Measurements from ENCODE around the gene TUBB3. TPM values are rescaled to one million over a fixed set of nuclear protein-coding genes. Genes with fewer than 3 reads are reported as not detected.
"Not testable (repeated sequence)": the region's sequence is repeated elsewhere in the genome, so short reads cannot be mapped to it uniquely, and the experiment has no call there.

Gene TUBB3
- total RNA-seq, 4 donors from 2014 or later = 1.9 to 7.4 (median 3.9) TPM

GRCh38 chr16:89913408-89914387 lies 9.4 kb upstream of the TUBB3 start:
- TF ChIP-seq POLR2A (IDR thresholded peaks at IDR 0.05) (no peak), CTCF (IDR thresholded peaks at IDR 0.05) (no peak)
- WGBS, 2 donors = 73 to 79% methylated on average over 28 to 30 of the region's 30 CpGs
- intact Hi-C loops (cut with DNase I; ENCODE audit: low total_unique reads) = no loop called here
- no peak overlapping the region for H3K4me3 ChIP-seq (ENCODE audit: low read depth, poor library complexity, severe bottlenecking)
- no peak for DNase-seq (ENCODE audit: low spot score in 2 of 2)

GRCh38 chr16:89914642-89915285 lies 8.4 kb upstream of the TUBB3 start:
- H3K4me3 ChIP-seq (ENCODE audit: low read depth, poor library complexity, severe bottlenecking); DNase-seq (ENCODE audit: low spot score in 2 of 2); intact Hi-C loops (cut with DNase I; ENCODE audit: low total_unique reads): not testable (repeated sequence)
- WGBS, 2 donors = 50 to 58% methylated on average over 10 to 11 of the region's 11 CpGs

- 65 to 68% methylated on average over 27 to 40 of the region's 40 CpGs for WGBS, 2 donors
- H3K4me3 ChIP-seq (ENCODE audit: low read depth, poor library complexity, severe bottlenecking) = no peak overlapping the region
- intact Hi-C loops (cut with DNase I; ENCODE audit: low total_unique reads) = no loop called here
- no peak for DNase-seq (ENCODE audit: low spot score in 2 of 2)
- TF ChIP-seq CTCF (IDR thresholded peaks at IDR 0.05) (no peak), POLR2A (IDR thresholded peaks at IDR 0.05) (no peak)
These were observed 7.6 kb upstream of the TUBB3 start for GRCh38 chr16:89915303-89916232.

- DNase-seq (ENCODE audit: low spot score in 2 of 2) = peak in 1 of 2 donors; percentile 96
- intact Hi-C loops (cut with DNase I; ENCODE audit: low total_unique reads) = no loop called here
- TF ChIP-seq POLR2A (IDR thresholded peaks at IDR 0.05) (no peak), CTCF (IDR thresholded peaks at IDR 0.05) (no peak)
- no peak overlapping the region for H3K4me3 ChIP-seq (ENCODE audit: low read depth, poor library complexity, severe bottlenecking)
- whole genome bisulfite sequencing, 2 donors = 1% methylated on average over 17 to 20 of the region's 39 CpGs
These were observed 5.2 kb upstream of the TUBB3 start for GRCh38 chr16:89917773-89918452.

GRCh38 chr16:89918453-89919347 lies 4.4 kb upstream of the TUBB3 start, which contains the start of gene MC1R:
Gene MC1R (plus strand): TSS chr16:89918862. CDS start chr16:89919259, 397 bp downstream.
- DNase-seq (ENCODE audit: low spot score in 2 of 2) = no peak
- TF ChIP-seq CTCF (IDR thresholded peaks at IDR 0.05) (no peak), POLR2A (IDR thresholded peaks at IDR 0.05) (no peak)
- WGBS, 2 donors = 6 to 15% methylated on average over 14 of the region's 23 CpGs
- no peak within 1 kb of the TSS for H3K4me3 ChIP-seq (ENCODE audit: low read depth, poor library complexity, severe bottlenecking)
- intact Hi-C loops (cut with DNase I; ENCODE audit: low total_unique reads) = no loop called here

Data from lower leg skin (tissue), 4 donors.